Central memory CD8-positive, alpha-beta T cell (primary cell): Measurements from ENCODE around the gene LYST.

Experiments used
- ATAC-seq: fragments of 150-1000 bp; cut with Tn5 transposase; replicated peaks from 2 replicates; pipeline ENCODE4 v1.10.0; 2022; ENCODE audit warnings: mild to moderate bottlenecking, moderate FRiP score, moderate number of reproducible peaks; ENCODE audit not compliant: poor library complexity, severe bottlenecking; ENCODE audit errors: extremely low read depth
- DNase-seq, 2 donors: peaks; one replicate each; pipeline ENCODE4 v3.0.0; 2021; ENCODE audit warnings: low spot score in 2 of 2
- H3K27ac Mint-ChIP-seq: one replicate; pipeline ENCODE4 v1.8.0; 2022; ENCODE audit warnings: low read depth, mild to moderate bottlenecking, moderate library complexity, mixed read lengths
- H3K27me3 Mint-ChIP-seq: one replicate; pipeline ENCODE4 v1.8.0; 2022; ENCODE audit warnings: mixed read lengths
- H3K36me3 Mint-ChIP-seq: one replicate; pipeline ENCODE4 v1.8.0; 2022; ENCODE audit warnings: mild to moderate bottlenecking, moderate library complexity, mixed read lengths; ENCODE audit not compliant: insufficient read depth
- H3K4me1 Mint-ChIP-seq: one replicate; pipeline ENCODE4 v1.8.0; 2022; ENCODE audit warnings: mixed read lengths
- H3K4me3 Mint-ChIP-seq: one replicate; pipeline ENCODE4 v1.8.0; 2022; ENCODE audit warnings: mild to moderate bottlenecking, moderate library complexity, mixed read lengths
- H3K9me3 Mint-ChIP-seq: one replicate; pipeline ENCODE4 v1.8.0; 2022; ENCODE audit warnings: mixed read lengths

Gene LYST

DNA sequence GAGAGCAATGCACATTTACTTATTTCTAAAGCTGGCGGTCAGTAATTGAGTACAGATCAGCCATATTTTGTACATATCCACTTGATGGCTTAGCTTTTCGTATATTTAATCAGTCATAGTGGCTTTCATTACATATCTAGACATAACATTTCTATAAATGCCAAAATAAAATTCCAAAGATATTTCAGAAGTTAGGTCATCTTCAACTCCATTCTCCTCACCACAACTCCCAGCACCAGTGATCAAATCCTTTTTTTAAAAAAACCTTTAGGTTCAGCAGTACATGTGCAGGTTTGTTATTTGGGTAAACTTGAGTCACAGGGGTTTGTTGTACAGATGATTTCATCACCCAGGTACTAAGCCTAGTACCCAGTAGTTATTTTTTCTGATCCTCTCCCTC is 163.2 kb downstream of the LYST start:
- Mint-ChIP-seq H3K4me3 (no peak overlapping the region), H3K27me3 (no peaks in the 10 kb centered on the region), H3K36me3 (peaks cover 49% of the 10 kb centered on the region), H3K4me1 (peaks cover 6% of the 10 kb centered on the region), H3K9me3 (no peaks in the 10 kb centered on the region), H3K27ac (no peak overlapping the region)
- DNase-seq: no peak
- no peak for ATAC-seq

DNA sequence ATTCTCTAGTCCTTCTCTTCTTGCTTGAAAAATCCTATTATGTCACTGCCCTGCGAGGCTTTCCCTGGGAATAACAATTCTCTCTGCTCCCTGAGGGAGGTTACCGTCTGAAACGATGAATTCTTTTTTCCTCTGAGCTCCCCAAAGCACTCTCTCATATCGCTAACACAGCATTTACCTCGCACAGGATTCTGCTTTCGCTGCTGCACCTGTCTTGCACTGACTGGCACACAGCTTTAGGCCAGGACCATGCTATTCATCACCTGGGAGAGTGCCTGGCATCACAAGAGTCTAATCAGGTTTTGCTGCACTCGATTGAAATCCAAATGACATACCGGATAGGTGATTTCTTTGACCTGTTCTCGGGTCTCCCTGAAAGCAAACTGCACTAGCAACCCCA is 164.3 kb downstream of the LYST start:
- ATAC-seq (no peak), DNase-seq (no peak)
- Mint-ChIP-seq H3K4me3 (no peak overlapping the region), H3K4me1 (peaks cover 11% of the 10 kb centered on the region), H3K27ac (no peak overlapping the region), H3K36me3 (peaks cover 49% of the 10 kb centered on the region), H3K9me3 (no peaks in the 10 kb centered on the region), H3K27me3 (no peaks in the 10 kb centered on the region)

DNA sequence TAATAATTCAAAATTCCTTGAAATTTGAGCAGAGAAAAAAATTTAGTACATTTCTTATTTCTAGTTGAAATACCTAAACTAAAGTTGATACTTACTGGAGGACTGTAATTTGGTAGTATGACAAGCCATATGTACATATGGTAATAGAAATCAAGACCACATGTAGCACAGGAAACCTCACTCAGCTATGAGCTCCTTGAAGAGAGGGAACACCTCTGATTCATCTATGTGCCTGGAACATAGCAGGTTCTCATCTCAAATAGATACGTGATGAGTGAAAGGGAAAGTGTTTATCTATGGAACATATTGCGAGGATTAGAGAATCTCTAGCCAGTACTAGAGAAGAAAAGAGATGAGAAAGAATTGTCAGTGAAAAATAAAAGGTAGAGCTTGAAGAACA is 169.2 kb downstream of the LYST start:
- Mint-ChIP-seq H3K36me3 (peaks cover 51% of the 10 kb centered on the region), H3K4me3 (no peak overlapping the region), H3K9me3 (no peaks in the 10 kb centered on the region), H3K27me3 (no peaks in the 10 kb centered on the region), H3K4me1 (peaks cover 15% of the 10 kb centered on the region), H3K27ac (peak overlapping the region; percentile 38)
- ATAC-seq (peak; percentile 98), DNase-seq (no peak)

DNA sequence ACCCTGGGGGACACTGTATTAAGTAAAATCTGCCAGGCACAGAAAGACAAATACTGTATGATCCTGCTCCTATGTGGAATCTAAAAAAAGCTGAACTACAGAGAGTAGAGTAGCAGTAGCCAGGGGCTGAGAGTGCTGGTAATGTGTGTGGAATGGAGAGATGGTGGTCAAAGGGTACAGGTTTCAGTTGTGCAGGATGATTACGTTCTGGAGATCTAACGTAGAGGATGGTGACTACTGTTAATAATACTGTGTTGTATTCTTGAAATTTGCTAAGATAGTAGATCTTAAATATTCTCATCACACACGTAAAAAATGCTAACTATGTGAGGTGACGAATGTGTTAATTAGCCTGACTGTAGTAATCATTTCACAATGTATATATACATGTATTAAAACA is 177.3 kb downstream of the LYST start:
- Mint-ChIP-seq H3K4me3 (no peak overlapping the region), H3K27ac (no peak overlapping the region), H3K36me3 (peaks cover 48% of the 10 kb centered on the region), H3K9me3 (no peaks in the 10 kb centered on the region), H3K27me3 (no peaks in the 10 kb centered on the region), H3K4me1 (peaks cover 5% of the 10 kb centered on the region)
- ATAC-seq: no peak
- DNase-seq: no peak

DNA sequence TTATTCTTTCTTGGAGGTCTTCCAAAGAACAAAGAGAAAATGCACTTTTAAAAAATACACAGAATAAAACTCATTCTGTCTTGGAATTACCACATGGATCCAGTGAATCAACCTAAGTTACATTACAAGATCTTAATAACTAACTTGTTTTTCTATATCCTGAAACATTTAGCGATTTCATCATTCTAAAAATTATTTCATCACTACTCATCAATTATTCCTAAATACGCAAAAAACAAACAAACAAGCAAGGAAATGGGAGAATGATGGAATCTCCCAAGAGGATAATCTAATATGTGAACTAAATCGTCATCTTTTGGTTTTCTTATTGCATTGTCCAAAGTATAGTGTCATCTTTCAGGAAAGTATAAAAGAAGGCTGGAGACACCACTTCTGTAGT is 178.6 kb downstream of the LYST start:
- ATAC-seq: no peak

DNA sequence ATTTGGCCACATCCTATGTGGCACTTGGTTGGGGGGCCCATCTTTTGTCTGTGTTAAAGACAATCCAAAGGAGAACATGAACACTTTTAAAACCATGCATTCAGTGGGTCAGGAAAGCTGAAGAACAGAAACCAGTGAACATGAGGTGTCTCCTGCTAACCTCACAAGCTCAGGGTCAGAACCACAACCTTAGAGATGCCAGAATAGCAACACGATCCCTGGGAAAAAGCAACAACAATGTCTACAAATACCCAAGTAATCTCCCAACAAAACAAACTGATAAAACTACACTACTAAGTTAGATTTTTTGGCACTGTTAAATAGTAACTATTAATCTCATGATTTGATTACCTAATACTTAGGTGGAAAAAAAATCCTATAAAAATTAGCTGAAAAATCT is 183.1 kb downstream of the LYST start:
- ATAC-seq: no peak
- Mint-ChIP-seq H3K36me3 (peaks cover 46% of the 10 kb centered on the region), H3K27me3 (no peaks in the 10 kb centered on the region), H3K4me3 (no peak overlapping the region), H3K27ac (no peak overlapping the region), H3K9me3 (no peaks in the 10 kb centered on the region), H3K4me1 (peaks cover 5% of the 10 kb centered on the region)
- no peak for DNase-seq

More for the DNA sequence above, 178.6 kb downstream of the LYST start:
- peaks cover 46% of the 10 kb centered on the region for H3K36me3 Mint-ChIP-seq
- no peak overlapping the region for H3K27ac Mint-ChIP-seq
- H3K27me3 Mint-ChIP-seq: no peaks in the 10 kb centered on the region
- H3K4me3 Mint-ChIP-seq: no peak overlapping the region
- no peaks in the 10 kb centered on the region for H3K9me3 Mint-ChIP-seq
- no peak for DNase-seq
- peaks cover 5% of the 10 kb centered on the region for H3K4me1 Mint-ChIP-seq

DNA sequence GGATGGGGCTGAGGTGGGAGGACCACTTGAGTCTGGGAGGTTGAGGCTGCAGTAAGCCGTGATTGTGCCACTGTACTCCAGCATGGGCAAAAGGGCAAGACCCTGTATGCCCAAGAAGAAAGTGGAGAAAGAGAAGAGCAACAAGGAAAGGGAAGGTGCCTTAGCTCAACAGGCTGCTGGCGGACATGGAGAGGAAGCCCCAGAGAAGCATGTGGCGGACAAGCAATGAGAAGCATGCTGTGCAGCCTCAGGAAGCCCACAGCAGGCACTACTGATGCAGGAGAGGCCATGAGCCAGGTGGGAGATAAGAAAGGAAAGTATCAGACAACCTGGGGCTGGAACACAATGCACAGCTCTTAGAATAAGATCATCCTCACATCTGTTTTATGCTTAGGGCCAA is 184.5 kb downstream of the LYST start:
- Mint-ChIP-seq H3K4me1 (no peaks in the 10 kb centered on the region), H3K27ac (no peak overlapping the region), H3K9me3 (no peaks in the 10 kb centered on the region), H3K27me3 (no peaks in the 10 kb centered on the region), H3K36me3 (peaks cover 38% of the 10 kb centered on the region), H3K4me3 (no peak overlapping the region)
- DNase-seq (no peak), ATAC-seq (no peak)

GRCh38 chr1:235679644-235680043 is 187.1 kb downstream of the LYST start:
- Mint-ChIP-seq H3K27me3 (no peaks in the 10 kb centered on the region), H3K36me3 (peaks cover 37% of the 10 kb centered on the region), H3K27ac (no peak overlapping the region), H3K4me3 (no peak overlapping the region), H3K9me3 (peaks cover 7% of the 10 kb centered on the region), H3K4me1 (no peaks in the 10 kb centered on the region)
- DNase-seq: no peak
- ATAC-seq: no peak

DNA sequence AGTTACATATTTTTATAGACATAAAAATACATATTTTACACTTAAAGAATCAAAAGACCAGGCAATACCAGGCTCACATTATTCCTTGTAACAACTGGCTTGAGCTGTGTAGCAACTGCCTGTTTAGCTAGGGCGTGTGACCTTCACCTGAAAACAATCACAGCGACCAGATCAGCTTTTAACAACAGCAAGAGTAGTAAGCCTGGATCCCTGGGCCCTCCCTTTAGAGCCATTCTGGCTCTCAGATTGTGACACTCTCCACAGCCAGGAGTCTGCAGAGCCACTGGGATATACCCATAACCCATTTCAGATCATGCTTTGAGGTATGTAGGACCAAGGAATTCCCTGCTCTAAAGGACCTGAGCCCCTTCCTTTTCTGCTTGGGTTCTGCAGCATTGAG is 187.7 kb downstream of the LYST start:
- no peaks in the 10 kb centered on the region for H3K27me3 Mint-ChIP-seq
- peaks cover 37% of the 10 kb centered on the region for H3K36me3 Mint-ChIP-seq
- H3K4me3 Mint-ChIP-seq: no peak overlapping the region
- H3K4me1 Mint-ChIP-seq: no peaks in the 10 kb centered on the region
- H3K9me3 Mint-ChIP-seq: peaks cover 8% of the 10 kb centered on the region
- no peak for ATAC-seq
- DNase-seq: no peak
- H3K27ac Mint-ChIP-seq: no peak overlapping the region

- Mint-ChIP-seq H3K4me1 (no peaks in the 10 kb centered on the region), H3K27me3 (no peaks in the 10 kb centered on the region), H3K27ac (no peak overlapping the region), H3K4me3 (no peak overlapping the region), H3K36me3 (peaks cover 26% of the 10 kb centered on the region), H3K9me3 (peaks cover 35% of the 10 kb centered on the region)
- DNase-seq (no peak), ATAC-seq (no peak)
Observed at GRCh38 chr1:235675152-235675890, 191.4 kb downstream of the LYST start.

DNA sequence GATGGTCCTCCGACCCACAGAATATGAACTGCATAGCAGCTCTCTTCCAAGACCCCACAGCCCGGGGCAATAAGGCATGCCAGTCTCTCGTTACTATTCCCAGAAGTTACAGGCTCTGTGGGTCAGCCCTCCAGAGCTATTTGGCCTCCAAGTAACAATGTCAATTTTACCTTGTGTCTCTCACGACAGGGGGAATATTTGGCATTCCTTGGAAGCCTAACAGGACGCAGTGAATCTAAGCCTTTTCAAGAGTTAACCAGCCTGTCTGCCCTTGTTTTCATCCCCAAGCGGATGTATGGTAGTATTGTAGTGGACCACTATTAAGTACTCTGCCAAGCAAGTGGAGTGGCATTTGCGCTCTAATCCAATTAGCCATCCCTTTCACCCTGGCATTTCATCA is 192.7 kb downstream of the LYST start:
- Mint-ChIP-seq H3K4me1 (no peaks in the 10 kb centered on the region), H3K36me3 (peaks cover 29% of the 10 kb centered on the region), H3K27me3 (no peaks in the 10 kb centered on the region), H3K9me3 (peaks cover 42% of the 10 kb centered on the region), H3K4me3 (no peak overlapping the region), H3K27ac (no peak overlapping the region)
- ATAC-seq (no peak), DNase-seq (no peak)

DNA sequence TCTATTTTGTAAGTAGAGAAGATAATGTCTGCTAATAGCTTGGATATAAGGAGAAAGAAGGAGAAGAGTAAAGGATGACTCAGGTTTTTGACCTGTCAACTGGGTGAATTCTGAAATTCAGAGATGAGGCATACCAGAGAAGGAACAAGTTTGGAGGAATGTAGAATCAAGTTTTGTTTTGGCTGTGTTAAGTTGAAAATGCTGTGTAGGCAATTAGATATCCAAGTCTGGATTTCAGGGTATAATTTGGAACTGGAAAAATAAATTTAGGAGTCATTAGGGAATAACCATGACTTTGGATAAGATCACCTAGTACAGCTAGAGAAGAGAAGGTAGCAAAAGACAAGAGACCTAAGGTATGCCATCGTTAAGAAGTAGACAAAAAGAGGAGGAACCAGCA is 194.7 kb downstream of the LYST start:
- Mint-ChIP-seq H3K4me3 (no peak overlapping the region), H3K4me1 (no peaks in the 10 kb centered on the region), H3K36me3 (peaks cover 31% of the 10 kb centered on the region), H3K9me3 (peaks cover 42% of the 10 kb centered on the region), H3K27ac (no peak overlapping the region), H3K27me3 (no peaks in the 10 kb centered on the region)
- ATAC-seq (no peak), DNase-seq (no peak)

- Mint-ChIP-seq H3K4me1 (no peaks in the 10 kb centered on the region), H3K9me3 (peaks cover 41% of the 10 kb centered on the region), H3K36me3 (peaks cover 23% of the 10 kb centered on the region), H3K4me3 (no peak overlapping the region), H3K27ac (no peak overlapping the region), H3K27me3 (no peaks in the 10 kb centered on the region)
- DNase-seq (no peak), ATAC-seq (no peak)
Observed at GRCh38 chr1:235670157-235670776, 196.4 kb downstream of the LYST start.
